ENCODE measurements around the gene VIL1. TPM values are rescaled to one million over a fixed set of nuclear protein-coding genes. Genes with fewer than 3 reads are reported as not detected.

The VIL1 gene
- total and polyA plus RNA-seq, 2 donors (not counting 1 experiment from before 2014, with no cell fraction given) = not detected

GRCh38 chr2:218456849-218457248, 37.9 kb downstream of the VIL1 start:
- Histone ChIP-seq H3K9me3 (ENCODE audit: control insufficient read depth, insufficient read depth, low read depth, low read length) (no peaks in the 10 kb centered on the region), H3K79me2 (ENCODE audit: control insufficient read depth, insufficient read depth, low read length) (no peaks in the 10 kb centered on the region), H2AFZ (ENCODE audit: low read length) (no peak overlapping the region), H3K27ac (ENCODE audit: insufficient read depth, low read length) (no peak overlapping the region), H3K9ac (ENCODE audit: insufficient read depth, low read length) (no peak overlapping the region), H3K4me2 (ENCODE audit: extremely low read depth, insufficient read depth, low read length) (no peak overlapping the region), H3K27me3 (ENCODE audit: control insufficient read depth, insufficient read depth, low read length) (no peaks in the 10 kb centered on the region), H3K4me1 (ENCODE audit: control insufficient read depth, extremely low read depth, insufficient read depth, low read length) (no peaks in the 10 kb centered on the region), H4K20me1 (ENCODE audit: control insufficient read depth, extremely low read depth, insufficient read depth, low read length) (no peaks in the 10 kb centered on the region), H3K4me3 (replicated peaks in 1 of 4; ENCODE audit: control extremely low read depth in 1 of 4, insufficient read depth in 1 of 4, low read depth in 3 of 4, low read length in 4 of 4) (no peak overlapping the region), H3K36me3 (ENCODE audit: control insufficient read depth, insufficient read depth, low read length) (peaks cover 3% of the 10 kb centered on the region)
- DNase-seq (ENCODE audit: low read depth in 2 of 2) = no peak
- TF ChIP-seq CTCF (conservative IDR thresholded peaks at IDR 0.05 in 1 of 2, IDR thresholded peaks at IDR 0.05 in 1 of 2; ENCODE audit: low read depth in 1 of 2, low read length in 2 of 2) (no peak), EZH2 (IDR thresholded peaks at IDR 0.05; ENCODE audit: low read length, missing control alignments) (no peak)

GRCh38 chr2:218458598-218458997, 39.7 kb downstream of the VIL1 start:
- no peaks in the 10 kb centered on the region for H3K27me3 ChIP-seq (ENCODE audit: control insufficient read depth, insufficient read depth, low read length)
- TF ChIP-seq EZH2 (IDR thresholded peaks at IDR 0.05; ENCODE audit: low read length, missing control alignments) = no peak
- peaks cover 3% of the 10 kb centered on the region for H3K36me3 ChIP-seq (ENCODE audit: control insufficient read depth, insufficient read depth, low read length)
- no peaks in the 10 kb centered on the region for H3K79me2 ChIP-seq (ENCODE audit: control insufficient read depth, insufficient read depth, low read length)
- H3K4me1 ChIP-seq (ENCODE audit: control insufficient read depth, extremely low read depth, insufficient read depth, low read length) = no peaks in the 10 kb centered on the region
- DNase-seq (ENCODE audit: low read depth in 2 of 2) = no peak
- H3K9ac ChIP-seq (ENCODE audit: insufficient read depth, low read length) = no peak overlapping the region
- no peak overlapping the region for H3K27ac ChIP-seq (ENCODE audit: insufficient read depth, low read length)
- H4K20me1 ChIP-seq (ENCODE audit: control insufficient read depth, extremely low read depth, insufficient read depth, low read length) = no peaks in the 10 kb centered on the region
- H3K4me3 ChIP-seq (replicated peaks in 1 of 4; ENCODE audit: control extremely low read depth in 1 of 4, insufficient read depth in 1 of 4, low read depth in 3 of 4, low read length in 4 of 4) = no peak overlapping the region
- no peak overlapping the region for H3K4me2 ChIP-seq (ENCODE audit: extremely low read depth, insufficient read depth, low read length)
- no peaks in the 10 kb centered on the region for H3K9me3 ChIP-seq (ENCODE audit: control insufficient read depth, insufficient read depth, low read depth, low read length)
- no peak overlapping the region for H2AFZ ChIP-seq (ENCODE audit: low read length)

- no peaks in the 10 kb centered on the region for H3K27me3 ChIP-seq (ENCODE audit: control insufficient read depth, insufficient read depth, low read length)
- H3K4me3 ChIP-seq (replicated peaks in 1 of 4; ENCODE audit: control extremely low read depth in 1 of 4, insufficient read depth in 1 of 4, low read depth in 3 of 4, low read length in 4 of 4) = no peak overlapping the region
- H3K9ac ChIP-seq (ENCODE audit: insufficient read depth, low read length) = no peak overlapping the region
- H3K9me3 ChIP-seq (ENCODE audit: control insufficient read depth, insufficient read depth, low read depth, low read length) = no peaks in the 10 kb centered on the region
- no peaks in the 10 kb centered on the region for H3K4me1 ChIP-seq (ENCODE audit: control insufficient read depth, extremely low read depth, insufficient read depth, low read length)
- DNase-seq (ENCODE audit: low read depth in 2 of 2) = peak; percentile 16 to 56
- H2AFZ ChIP-seq (ENCODE audit: low read length) = no peak overlapping the region
- H3K36me3 ChIP-seq (ENCODE audit: control insufficient read depth, insufficient read depth, low read length) = peaks cover 3% of the 10 kb centered on the region
- H4K20me1 ChIP-seq (ENCODE audit: control insufficient read depth, extremely low read depth, insufficient read depth, low read length) = no peaks in the 10 kb centered on the region
- H3K79me2 ChIP-seq (ENCODE audit: control insufficient read depth, insufficient read depth, low read length) = no peaks in the 10 kb centered on the region
- no peak overlapping the region for H3K27ac ChIP-seq (ENCODE audit: insufficient read depth, low read length)
- no peak overlapping the region for H3K4me2 ChIP-seq (ENCODE audit: extremely low read depth, insufficient read depth, low read length)
- TF ChIP-seq CTCF (conservative IDR thresholded peaks at IDR 0.05 in 1 of 2, IDR thresholded peaks at IDR 0.05 in 1 of 2; ENCODE audit: low read depth in 1 of 2, low read length in 2 of 2) = peak in 1 of 2 donors; percentile 30
- no peak for TF ChIP-seq EZH2 (IDR thresholded peaks at IDR 0.05; ENCODE audit: low read length, missing control alignments)
Observed at GRCh38 chr2:218465987-218466633, 47.2 kb downstream of the VIL1 start.
